GM23248 (cell line): ENCODE data around the gene ACTN2. TPM values are rescaled to one million over a fixed set of nuclear protein-coding genes. Genes with fewer than 3 reads are reported as not detected.

Experiments used
- DNase-seq: peaks from one replicate; pipeline ENCODE4 v3.0.0-alpha.2; 2015
- H2AFZ ChIP-seq: fragments of 200-600 bp; sonication (generic); 2 replicates; pipeline ENCODE4 v1.6.1; 2016; ENCODE audit warnings: antibody characterized with exemption
- H3F3A ChIP-seq: fragments of 200-600 bp; sonication (generic); 2 replicates; pipeline ENCODE4 v1.6.1; 2016; ENCODE audit warnings: mild to moderate bottlenecking, antibody characterized with exemption, mixed run types; ENCODE audit not compliant: insufficient read depth
- H3K27ac ChIP-seq: fragments of 200-600 bp; sonication (generic); 2 replicates; pipeline ENCODE4 v1.5.1; 2016; ENCODE audit warnings: mild to moderate bottlenecking
- H3K27me3 ChIP-seq: fragments of 200-600 bp; sonication (generic); replicated peaks from 2 replicates; pipeline ENCODE4 v1.6.1; 2016; ENCODE audit warnings: mild to moderate bottlenecking; ENCODE audit not compliant: insufficient read depth
- H3K36me3 ChIP-seq: fragments of 200-600 bp; sonication (generic); 2 replicates; pipeline ENCODE4 v1.6.1; 2016; ENCODE audit warnings: low read depth, mild to moderate bottlenecking
- H3K4me1 ChIP-seq: fragments of 200-600 bp; sonication (generic); 2 replicates; pipeline ENCODE4 v1.6.1; 2016; ENCODE audit warnings: mild to moderate bottlenecking; ENCODE audit not compliant: insufficient read depth
- H3K4me2 ChIP-seq: fragments of 200-600 bp; sonication (generic); one replicate; pipeline ENCODE4 v1.6.1; 2016; ENCODE audit warnings: mild to moderate bottlenecking; ENCODE audit not compliant: unreplicated experiment
- H3K4me3 ChIP-seq: fragments of 200-600 bp; sonication (generic); 2 replicates; pipeline ENCODE4 v1.5.1; 2016; ENCODE audit warnings: mild to moderate bottlenecking
- H3K79me2 ChIP-seq: fragments of 200-600 bp; sonication (generic); 2 replicates; pipeline ENCODE4 v1.6.1; 2016; ENCODE audit warnings: mild to moderate bottlenecking; ENCODE audit not compliant: insufficient read depth
- H3K9ac ChIP-seq: fragments of 200-600 bp; sonication (generic); 2 replicates; pipeline ENCODE4 v1.6.1; 2016; ENCODE audit warnings: mild to moderate bottlenecking
- H3K9me2 ChIP-seq: fragments of 200-600 bp; sonication (generic); 2 replicates; pipeline ENCODE4 v1.6.1; 2016; ENCODE audit warnings: mixed run types, mild to moderate bottlenecking, moderate library complexity; ENCODE audit not compliant: insufficient read depth
- H3K9me3 ChIP-seq: fragments of 200-600 bp; sonication (generic); one replicate; pipeline ENCODE4 v1.6.1; 2017; ENCODE audit warnings: low read depth
- H4K20me1 ChIP-seq: fragments of 200-600 bp; sonication (generic); 2 replicates; pipeline ENCODE4 v1.6.0; 2016; ENCODE audit not compliant: insufficient read depth
- EZH2 ChIP-seq: fragments of 200-600 bp; sonication (generic); IDR thresholded peaks from 2 replicates; pipeline ENCODE4 v1.6.1; 2018; ENCODE audit warnings: antibody characterized with exemption, mild to moderate bottlenecking; ENCODE audit not compliant: insufficient read depth, poor library complexity, severe bottlenecking
- EZH2phosphoT487 ChIP-seq: fragments of 200-600 bp; sonication (generic); IDR thresholded peaks from 2 replicates; pipeline ENCODE4 v1.6.1; 2018; ENCODE audit warnings: antibody characterized with exemption, moderate library complexity, mild to moderate bottlenecking, low read depth; ENCODE audit not compliant: insufficient read depth
- WGBS, 2 experiments: methylation state at CpG; one replicate each; pipeline ENCODE4 v1.1.6; 2015 to 2017; ENCODE audit warnings: low lambda C conversion rate in 2 of 2, low coverage in 1 of 2; ENCODE audit errors: missing lambda C conversion rate in 2 of 2; 5-methylcytosine and 5-hydroxymethylcytosine counted together
- in situ Hi-C: fragments of 300-500 bp; cut with MboI; formaldehyde crosslinking; loops from 2 replicates; pipeline ENCODE4 v1.15.0; 2020
- polyA plus RNA-seq: library from polyadenylated mRNA; unstranded; fragments of >200 nt; fragmentation: Nextera tagmentation; extraction: Ambion mirVana; gene quantifications from 2 replicates; pipeline ENCODE4 v1.2.1, GENCODE V29; 2016
- total RNA-seq: library from RNA; depleted of rRNA; stranded (reverse); fragments of >200 nt; shearing (Covaris generic); gene quantifications from 2 replicates; pipeline ENCODE4 v1.2.3, GENCODE V29; 2014

Gene ACTN2
- total and polyA plus RNA-seq, 2 experiments from 2014 or later = not detected

DNA sequence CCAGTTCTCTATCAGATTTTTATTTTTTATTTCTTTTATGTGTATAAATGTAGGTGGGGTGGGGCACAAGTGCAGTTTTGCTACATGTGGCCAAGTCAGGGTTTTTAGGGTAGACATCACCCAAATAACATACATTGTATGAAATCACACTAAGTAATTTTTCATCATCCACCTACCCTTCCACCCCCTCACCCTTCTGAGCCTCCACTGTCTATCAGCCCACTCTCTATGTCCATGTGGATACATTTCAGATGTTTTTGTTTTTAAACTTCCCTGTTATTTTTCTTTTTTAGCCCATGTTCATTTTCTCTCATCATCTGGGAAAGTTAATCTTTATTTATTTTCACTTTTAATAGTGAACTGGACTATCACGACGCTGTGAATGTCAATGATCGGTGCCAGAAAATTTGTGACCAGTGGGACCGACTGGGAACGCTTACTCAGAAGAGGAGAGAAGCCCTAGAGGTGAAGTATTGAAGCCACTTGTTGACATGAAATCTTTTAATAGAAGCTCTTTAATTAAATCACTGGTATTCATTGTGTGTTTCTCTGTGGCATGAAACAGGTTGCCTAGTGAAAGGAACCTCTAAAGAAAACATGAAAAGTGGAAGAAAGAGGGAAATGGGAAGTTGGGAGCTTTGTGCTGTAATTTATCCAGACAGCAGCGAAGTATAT lies 61.1 kb downstream of the ACTN2 start:
- 65 to 68% methylated on average over 6 of the region's 6 CpGs for WGBS, 2 experiments
- in situ Hi-C loops = loop anchor here (25.0 kb wide), 1 partner anchor 815 kb away; no protein-coding TSS in a partner anchor

DNA sequence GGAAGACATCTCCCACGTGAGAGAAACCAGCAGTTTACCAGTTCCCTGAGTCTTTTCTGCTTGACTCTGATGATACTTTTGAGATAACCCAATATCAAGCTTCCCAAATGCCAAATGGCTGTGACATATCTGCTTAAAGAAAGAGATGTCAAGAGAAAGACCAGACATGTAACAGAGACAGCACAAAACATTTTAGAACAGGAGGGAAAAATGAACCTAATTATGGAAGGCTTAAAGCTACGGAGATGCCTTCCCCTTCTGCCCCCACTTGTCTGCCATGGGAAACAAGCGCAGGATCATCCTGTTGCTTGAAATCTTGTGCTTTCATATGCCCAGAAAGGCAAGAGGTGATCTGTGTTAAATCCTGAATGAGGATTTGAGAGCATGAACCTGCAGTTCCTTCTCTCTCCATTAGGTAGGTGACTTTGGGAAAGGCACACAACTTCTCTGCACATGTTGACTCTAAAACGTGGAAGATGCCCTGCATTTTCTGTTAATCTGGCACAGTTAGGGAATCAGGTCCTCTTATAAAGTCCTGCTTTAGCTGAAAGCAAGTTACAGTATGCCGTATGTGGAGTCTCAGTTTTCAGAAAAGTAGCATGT lies 62.1 kb downstream of the ACTN2 start:
- H4K20me1 ChIP-seq = no peaks in the 10 kb centered on the region
- H3K4me1 ChIP-seq = no peaks in the 10 kb centered on the region
- H3K27ac ChIP-seq = no peak overlapping the region
- no peak overlapping the region for H3K4me3 ChIP-seq
- H3F3A ChIP-seq = no peaks in the 10 kb centered on the region
- no peaks in the 10 kb centered on the region for H3K9me2 ChIP-seq
- 45 to 50% methylated on average over 5 of the region's 5 CpGs for WGBS, 2 experiments
- H3K4me2 ChIP-seq = no peak overlapping the region
- no peak overlapping the region for H2AFZ ChIP-seq
- H3K9ac ChIP-seq = no peak overlapping the region
- DNase-seq = peak; percentile 6
- H3K9me3 ChIP-seq = no peaks in the 10 kb centered on the region
- in situ Hi-C loops = loop anchor here (25.0 kb wide), 1 partner anchor 814 kb away; no protein-coding TSS in a partner anchor
- no peaks in the 10 kb centered on the region for H3K36me3 ChIP-seq
- H3K27me3 ChIP-seq = no peaks in the 10 kb centered on the region
- H3K79me2 ChIP-seq = no peaks in the 10 kb centered on the region
- TF ChIP-seq EZH2 (no peak), EZH2phosphoT487 (no peak)

More for the DNA sequence above, 61.1 kb downstream of the ACTN2 start:
- no peak overlapping the region for H3K4me3 ChIP-seq
- H3K27me3 ChIP-seq = no peaks in the 10 kb centered on the region
- H3K9me3 ChIP-seq = no peaks in the 10 kb centered on the region
- no peaks in the 10 kb centered on the region for H3K9me2 ChIP-seq
- H3K27ac ChIP-seq = no peak overlapping the region
- no peaks in the 10 kb centered on the region for H3K4me1 ChIP-seq
- no peak overlapping the region for H3K4me2 ChIP-seq
- H3K36me3 ChIP-seq = no peaks in the 10 kb centered on the region
- DNase-seq = no peak
- H4K20me1 ChIP-seq = no peaks in the 10 kb centered on the region
- H2AFZ ChIP-seq = no peak overlapping the region
- no peaks in the 10 kb centered on the region for H3K79me2 ChIP-seq
- TF ChIP-seq EZH2 = no peak
- no peak for TF ChIP-seq EZH2phosphoT487
- no peaks in the 10 kb centered on the region for H3F3A ChIP-seq
- H3K9ac ChIP-seq = no peak overlapping the region

DNA sequence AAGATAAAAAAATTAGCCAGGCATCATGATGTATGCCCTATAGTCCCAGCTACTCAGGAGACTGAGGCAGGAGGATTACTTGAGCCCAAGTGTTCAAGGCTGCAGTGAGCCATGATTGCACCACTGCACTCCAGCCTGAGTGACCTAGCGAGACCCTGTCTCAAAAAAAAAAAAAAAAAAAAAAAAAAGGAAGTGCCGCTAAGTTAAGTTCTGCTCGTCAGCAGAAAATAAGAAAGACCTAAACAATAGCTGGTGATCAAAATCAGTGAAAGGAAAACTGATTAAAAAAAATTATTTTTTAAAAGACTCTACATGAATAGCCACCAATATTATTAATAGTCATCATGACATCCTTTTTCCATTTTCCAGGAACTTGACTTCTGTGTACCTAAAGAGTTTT lies 64.6 kb downstream of the ACTN2 start:
- H3K4me1 ChIP-seq = no peaks in the 10 kb centered on the region
- no peak overlapping the region for H3K9ac ChIP-seq
- in situ Hi-C loops = loop anchor here (10.0 kb wide), 1 partner anchor 634 kb away; no protein-coding TSS in a partner anchor
- TF ChIP-seq EZH2phosphoT487 (no peak), EZH2 (no peak)
- no peaks in the 10 kb centered on the region for H3K9me3 ChIP-seq
- no peak for DNase-seq
- no peaks in the 10 kb centered on the region for H3K79me2 ChIP-seq
- H3K27me3 ChIP-seq = no peaks in the 10 kb centered on the region
- no peaks in the 10 kb centered on the region for H3K9me2 ChIP-seq
- H3K4me2 ChIP-seq = no peak overlapping the region
- H4K20me1 ChIP-seq = no peaks in the 10 kb centered on the region
- no peak overlapping the region for H3K27ac ChIP-seq
- no peak overlapping the region for H2AFZ ChIP-seq
- no peaks in the 10 kb centered on the region for H3F3A ChIP-seq
- H3K36me3 ChIP-seq = no peaks in the 10 kb centered on the region
- 71 to 73% methylated on average over 3 of the region's 3 CpGs for whole genome bisulfite sequencing, 2 experiments
- no peak overlapping the region for H3K4me3 ChIP-seq

DNA sequence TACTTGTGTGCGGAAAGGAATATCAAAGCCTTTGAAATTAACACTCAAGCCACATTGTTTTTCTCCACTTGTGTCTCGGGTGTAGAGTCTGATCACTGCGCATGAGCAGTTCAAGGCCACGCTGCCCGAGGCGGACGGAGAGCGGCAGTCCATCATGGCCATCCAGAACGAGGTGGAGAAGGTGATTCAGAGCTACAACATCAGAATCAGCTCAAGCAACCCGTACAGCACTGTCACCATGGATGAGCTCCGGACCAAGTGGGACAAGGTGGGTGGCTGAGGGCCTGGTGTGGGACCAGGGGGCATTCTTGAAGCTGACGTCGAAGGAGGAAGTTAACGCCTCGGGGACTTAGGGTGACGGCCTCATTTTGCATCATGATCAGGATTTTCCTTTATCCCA lies 65.1 kb downstream of the ACTN2 start:
- Histone ChIP-seq H3K9me3 (no peaks in the 10 kb centered on the region), H3K9ac (no peak overlapping the region), H3K27me3 (no peaks in the 10 kb centered on the region), H3K9me2 (no peaks in the 10 kb centered on the region), H3K27ac (no peak overlapping the region), H2AFZ (no peak overlapping the region), H3K4me3 (no peak overlapping the region), H3K4me2 (no peak overlapping the region), H3K36me3 (no peaks in the 10 kb centered on the region), H3F3A (no peaks in the 10 kb centered on the region), H3K79me2 (no peaks in the 10 kb centered on the region), H3K4me1 (no peaks in the 10 kb centered on the region), H4K20me1 (no peaks in the 10 kb centered on the region)
- TF ChIP-seq EZH2phosphoT487 = no peak
- TF ChIP-seq EZH2 = no peak
- 64 to 65% methylated on average over 16 of the region's 16 CpGs for WGBS, 2 experiments
- in situ Hi-C loops = loop anchor here (10.0 kb wide), 1 partner anchor 633 kb away; no protein-coding TSS in a partner anchor
- DNase-seq = no peak
